GM21381 (cell line): ENCODE results near the gene PTK7.
"Not testable (repeated sequence)": the region's sequence is repeated elsewhere in the genome, so short reads cannot be mapped to it uniquely, and the experiment has no call there.

Source experiments
- ATAC-seq: cut with Tn5 transposase; IDR thresholded peaks from one replicate; pipeline ENCODE4 v1.9.1; 2021; ENCODE audit warnings: mild to moderate bottlenecking, moderate library complexity; ENCODE audit not compliant: unreplicated experiment

The PTK7 gene

DNA sequence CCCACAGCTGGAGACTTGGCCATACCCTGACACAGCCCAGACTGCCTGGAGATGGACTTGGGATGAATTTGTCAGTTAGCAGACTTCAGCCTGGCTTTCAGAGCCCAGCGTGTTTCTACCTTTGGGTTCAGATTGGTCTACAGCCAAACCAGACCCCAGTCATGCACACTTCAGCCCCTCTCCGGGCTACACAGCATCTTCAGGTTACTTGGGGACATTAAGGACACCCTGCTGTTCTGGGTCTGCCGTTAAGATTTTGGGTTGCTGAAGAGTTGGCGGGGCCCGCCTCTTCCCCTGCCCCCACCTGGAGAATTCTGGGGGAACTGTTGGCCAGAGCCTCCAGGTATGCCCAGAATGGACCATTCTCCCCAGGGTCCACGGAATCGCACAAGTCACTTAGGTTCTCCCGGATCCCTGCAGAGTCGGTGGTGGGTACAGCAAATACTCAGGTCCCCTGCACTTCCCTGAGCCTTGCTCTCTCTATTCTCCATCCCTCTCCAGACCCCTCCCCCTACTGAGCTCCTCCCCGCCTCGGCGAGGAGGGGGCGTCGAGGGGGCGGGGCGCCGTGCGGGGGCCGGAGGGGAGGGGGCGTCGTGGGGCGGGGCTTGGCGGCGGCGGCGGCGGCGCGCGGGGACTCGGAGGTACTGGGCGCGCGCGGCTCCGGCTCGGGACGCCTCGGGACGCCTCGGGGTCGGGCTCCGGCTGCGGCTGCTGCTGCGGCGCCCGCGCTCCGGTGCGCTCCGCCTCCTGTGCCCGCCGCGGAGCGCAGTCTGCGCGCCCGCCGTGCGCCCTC lies at the start of gene PTK7:
Gene PTK7 (plus strand): TSS at position 645 of the 794 bp plus-strand sequence. CDS start 175 bp downstream, outside the sequence.
- no peak for ATAC-seq

DNA sequence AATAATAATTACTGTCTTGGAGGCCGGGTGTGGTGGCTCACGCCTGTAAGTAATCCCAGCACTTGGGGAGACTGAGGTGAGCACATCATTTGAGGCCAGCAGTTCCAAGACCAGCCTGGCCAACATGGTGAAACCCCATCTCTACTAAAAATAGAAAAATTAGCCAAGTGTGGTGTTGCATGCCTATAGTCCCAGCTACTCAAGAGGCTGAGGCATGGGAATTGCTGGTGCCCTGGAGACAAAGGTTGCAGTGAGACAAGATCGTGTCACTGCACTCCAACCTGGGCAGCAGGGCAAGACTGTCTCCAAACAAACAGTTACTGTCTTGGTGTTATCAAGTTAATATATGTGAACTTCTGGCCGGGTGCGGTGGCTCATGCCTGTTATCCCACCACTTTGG lies 49.7 kb upstream of the PTK7 start:
- ATAC-seq = no peak

DNA sequence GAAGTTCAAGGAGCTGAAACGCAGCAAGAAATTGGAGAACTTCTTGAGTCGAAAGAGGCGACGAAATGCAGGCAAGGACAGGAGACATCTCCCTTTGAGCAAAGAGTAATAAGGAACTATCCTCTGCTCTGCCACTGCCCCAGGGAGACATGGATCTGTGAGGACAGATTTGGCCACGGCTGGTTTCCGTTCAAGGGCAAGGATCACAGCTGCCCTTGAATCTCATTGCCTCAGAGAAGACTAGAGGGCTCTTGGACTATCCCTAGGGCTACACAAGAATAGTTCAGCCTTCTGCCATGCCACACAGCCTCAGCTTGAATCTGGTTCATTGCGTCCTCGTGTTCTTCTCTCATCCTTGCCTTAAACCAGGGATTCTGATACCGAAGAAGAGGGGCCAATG lies 47.0 kb upstream of the PTK7 start:
- ATAC-seq = no peak

DNA sequence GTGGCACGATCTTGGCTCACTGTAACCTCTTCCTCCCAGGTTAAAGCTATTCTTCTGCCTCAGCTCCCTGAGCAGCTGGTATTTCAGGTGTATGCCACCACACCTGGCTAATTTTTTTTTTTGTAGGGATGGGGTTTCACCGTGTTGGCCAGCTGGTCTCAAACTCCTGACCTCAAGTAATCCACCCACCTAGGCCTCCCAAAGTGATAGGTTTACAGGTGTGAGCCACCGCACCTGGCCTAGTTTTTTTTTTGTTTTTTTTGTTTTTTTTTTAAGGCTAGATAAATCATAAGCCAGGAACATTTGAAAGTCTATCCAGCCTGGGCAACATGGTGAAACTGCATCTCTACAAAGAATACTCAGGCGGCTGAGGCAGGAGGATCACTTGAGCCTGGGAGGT lies 43.8 kb upstream of the PTK7 start:
- no peak for ATAC-seq

DNA sequence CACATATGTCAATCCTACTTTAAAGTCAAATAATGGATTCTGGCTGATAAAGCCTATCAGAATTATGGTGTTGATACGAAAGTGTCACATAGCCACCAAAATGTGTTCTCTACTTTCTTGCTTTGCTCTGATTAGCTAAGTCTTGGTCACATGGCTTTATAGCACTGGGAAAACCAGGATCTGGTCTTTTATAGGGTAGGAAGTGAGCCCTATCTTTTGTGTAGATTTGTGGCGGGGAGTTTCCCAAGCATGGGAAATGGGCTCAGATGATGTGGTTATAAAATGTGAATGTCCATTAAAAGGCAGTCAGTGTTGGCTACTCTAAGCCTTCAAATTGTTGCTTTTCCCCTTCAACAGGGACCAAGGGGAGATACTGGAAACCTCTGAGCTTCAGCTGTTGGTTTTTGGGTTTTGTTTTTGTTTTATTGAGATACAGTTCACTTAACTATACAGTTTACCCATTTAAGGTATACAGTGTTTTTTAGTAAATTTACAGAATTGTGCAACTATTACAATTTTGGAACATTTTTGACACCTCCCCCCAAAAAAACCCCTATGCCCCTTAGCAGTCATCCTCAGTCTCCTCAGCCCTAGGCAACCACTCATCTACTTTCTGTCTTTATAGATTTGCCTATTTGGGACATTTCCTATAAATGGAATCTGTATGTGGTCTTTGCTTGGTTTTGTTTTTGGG lies 42.5 kb upstream of the PTK7 start:
- no peak for ATAC-seq

DNA sequence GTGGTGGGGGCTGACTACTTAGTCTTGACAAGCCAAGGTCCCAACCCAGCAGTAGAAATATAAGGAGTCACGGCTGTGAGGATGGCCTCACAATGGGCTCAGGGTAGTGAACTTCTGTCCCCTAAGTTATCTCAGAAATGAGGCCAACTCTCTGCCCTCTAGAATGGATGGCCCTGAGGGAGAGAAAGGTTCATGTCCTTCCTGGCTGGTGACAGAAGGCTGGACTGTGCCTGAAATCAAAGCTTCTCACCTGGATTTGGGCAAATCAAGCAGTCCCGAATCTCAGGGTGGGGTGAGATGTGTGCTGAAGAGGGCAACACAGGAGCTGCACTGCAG lies 42.0 kb upstream of the PTK7 start:
- no peak for ATAC-seq

DNA sequence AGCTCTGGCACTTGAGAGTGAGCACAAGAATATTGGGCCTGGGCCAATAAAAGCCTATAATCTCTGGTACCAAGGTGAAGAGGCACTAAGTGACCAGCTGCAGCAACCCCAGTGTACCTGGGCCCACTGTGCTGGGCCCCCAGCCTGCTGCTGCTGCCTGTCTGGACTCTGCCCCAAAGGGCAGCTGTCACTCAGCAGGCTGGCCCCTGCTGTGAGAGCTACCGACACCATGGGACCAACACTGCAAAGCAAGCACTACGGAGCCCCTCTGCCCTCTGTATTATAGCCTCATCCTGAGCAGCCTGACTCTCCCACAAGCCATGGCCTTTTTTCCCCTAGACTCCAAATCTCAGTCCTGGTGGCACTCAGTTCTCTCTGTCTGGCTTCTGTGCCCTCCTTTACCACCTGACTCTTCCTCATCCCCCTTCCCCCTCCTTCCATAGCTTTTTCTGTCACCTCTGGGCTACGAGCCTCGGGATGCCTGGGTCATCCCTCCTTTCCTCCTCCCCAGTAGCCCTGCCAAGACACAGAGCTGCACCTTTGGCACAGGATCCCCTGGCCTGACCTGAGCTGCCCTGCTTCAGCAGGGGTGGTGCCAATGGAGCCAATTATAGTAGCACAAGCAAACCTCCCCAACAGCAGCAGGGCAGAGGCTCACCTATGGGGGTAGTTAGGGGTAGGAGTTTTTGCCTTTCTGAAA lies 40.5 kb upstream of the PTK7 start:
- no peak for ATAC-seq

DNA sequence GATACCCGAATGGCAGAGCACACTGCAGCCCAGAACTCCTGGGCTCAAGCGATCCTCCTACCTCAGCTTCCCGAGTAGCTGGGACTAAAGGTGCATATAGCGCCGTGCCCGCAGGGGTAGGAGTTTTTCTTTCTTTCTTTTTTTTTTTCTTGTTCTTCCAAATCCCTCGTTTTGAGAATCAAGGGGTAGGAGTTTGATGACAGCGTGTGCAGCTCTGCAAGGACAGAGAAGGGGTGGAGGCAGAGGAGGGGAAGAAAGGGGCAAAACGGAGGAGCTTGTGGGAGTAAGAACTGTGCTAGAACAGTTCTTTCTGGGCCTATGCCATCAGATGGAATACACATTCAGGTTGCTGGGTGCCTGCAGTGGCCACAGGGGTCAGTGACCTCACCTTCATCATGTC lies 39.4 kb upstream of the PTK7 start:
- ATAC-seq = no peak

DNA sequence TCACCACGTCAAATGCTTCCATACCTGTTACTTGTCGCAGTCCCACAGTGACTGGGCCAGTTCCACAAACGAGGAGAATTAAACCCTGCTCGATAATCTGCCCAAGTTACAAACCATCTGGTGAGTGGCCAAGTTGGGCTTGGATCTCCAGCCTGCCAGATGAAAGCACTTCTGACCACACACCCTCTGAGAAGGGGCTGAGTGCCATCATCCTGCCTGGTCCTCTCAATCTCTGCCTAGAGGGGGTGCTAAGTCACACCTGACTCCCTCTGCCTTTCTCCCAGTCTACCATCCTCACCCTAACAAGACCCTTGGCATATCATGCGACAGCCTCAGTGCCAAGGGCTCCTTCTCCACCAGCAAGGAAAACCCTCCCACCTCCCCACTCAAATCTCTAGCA lies 38.9 kb upstream of the PTK7 start:
- ATAC-seq = no peak

DNA sequence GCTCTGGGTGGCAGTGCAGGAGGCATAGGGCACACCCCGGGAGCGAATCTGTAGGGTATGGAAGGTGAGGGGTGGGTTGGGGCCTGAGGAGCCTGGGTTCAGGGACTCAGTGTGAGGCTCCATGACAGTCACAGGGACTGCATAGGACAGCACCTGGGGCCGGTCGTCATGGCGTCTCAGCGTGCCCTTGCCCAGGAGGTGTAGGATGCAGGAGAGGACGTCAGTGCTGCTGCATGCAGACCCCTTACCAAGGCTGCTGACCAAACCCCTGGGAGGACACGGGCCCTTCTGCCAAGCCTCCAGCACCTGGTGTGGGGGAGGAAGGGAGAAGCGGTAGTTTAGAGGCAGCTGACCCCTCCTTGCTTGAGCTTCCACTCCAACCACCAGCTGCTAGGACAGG lies 38.4 kb upstream of the PTK7 start:
- ATAC-seq = no peak

DNA sequence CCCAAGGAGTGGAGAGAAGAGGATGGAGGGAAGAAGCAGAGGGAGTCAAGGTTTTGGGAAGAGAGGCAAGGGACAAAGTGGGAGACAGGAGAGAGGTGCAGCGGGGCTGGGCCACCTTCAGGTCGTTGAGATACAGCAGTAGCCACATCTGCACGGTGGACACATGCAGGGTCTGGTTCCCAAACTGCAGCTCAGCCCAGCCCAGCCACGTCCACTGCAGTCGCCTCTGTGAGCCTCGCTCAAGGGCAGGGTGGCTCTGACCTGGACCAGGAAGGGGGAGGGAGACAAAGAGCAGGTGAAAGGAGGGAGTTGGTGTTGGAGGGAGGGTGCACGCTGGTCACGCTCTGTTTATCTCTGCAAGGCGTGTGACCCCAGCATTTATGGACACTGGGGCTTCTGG lies 37.4 kb upstream of the PTK7 start:
- no peak for ATAC-seq

DNA sequence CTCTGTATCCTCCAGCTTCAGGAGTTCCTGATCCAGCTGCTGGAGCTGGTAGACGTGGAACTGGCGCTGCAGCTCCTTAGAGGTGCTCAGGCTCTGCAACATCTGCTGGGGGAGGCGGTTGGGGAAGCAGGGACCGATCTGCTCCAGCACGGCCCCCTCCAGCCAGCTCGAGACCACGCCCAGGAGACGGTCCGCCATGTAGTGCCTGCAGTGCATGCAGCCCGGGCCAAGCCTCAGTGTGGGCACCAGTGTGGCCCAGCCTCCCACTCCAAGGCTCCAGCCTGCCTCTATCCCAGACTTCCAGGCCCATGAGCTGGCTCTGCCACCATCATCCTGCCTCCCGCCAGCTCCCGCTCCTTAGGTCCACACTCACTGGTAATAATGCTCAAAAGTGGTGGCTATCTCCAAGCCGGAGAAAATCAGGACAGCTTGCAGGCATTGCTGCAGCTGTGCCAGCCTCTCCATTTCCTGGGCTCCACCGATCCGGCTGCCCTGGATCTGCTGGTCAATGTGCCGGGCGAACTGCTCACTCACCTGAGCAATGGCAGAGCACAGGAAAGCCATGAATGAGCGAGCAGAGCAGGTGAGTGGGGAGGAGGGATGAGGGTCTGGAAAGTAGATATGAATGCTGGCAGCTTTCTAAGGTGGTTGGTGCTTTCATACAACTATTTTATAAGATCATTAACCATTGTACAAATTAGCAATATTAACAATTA lies 35.4 kb upstream of the PTK7 start:
- no peak for ATAC-seq

DNA sequence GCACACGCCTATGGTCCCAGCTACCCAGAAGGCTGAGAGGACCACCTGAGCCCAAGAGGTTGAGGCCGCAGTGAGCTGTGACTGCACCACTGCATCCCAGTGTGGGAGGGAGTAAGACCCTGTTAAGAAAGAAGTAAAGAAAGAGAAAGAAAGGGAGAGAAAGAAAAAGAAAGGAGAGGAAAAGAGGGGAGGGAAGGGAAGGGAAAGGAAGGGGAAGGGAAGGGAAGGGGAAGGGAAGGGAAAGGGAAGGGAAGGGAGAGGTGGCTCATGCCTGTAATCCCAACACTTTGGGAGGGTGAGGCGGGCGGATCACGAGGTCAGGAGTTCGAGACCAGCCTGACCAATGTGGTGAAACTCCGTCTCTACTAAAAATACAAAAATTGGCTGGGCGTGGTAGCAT lies 34.6 kb upstream of the PTK7 start:
- ATAC-seq = not testable (repeated sequence)

DNA sequence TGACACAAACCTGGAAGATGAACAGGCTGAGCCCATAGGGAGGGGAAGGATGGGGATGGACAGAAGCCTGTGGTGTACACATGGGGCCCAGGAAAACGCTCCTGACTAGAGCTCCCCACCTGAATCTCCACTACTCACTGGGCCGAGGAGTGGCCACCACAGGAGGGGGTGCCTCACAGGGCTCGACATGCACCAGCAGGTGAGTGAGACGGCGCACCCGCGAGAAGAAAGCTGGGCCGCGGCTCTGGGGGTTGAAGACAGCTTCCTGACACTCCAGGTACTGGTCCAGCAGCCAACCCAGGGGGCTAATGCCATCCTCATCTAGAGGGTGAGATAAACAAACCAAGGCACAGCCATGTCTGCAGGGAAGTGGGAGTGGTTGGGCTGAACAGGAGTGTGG lies 32.8 kb upstream of the PTK7 start:
- no peak for ATAC-seq

DNA sequence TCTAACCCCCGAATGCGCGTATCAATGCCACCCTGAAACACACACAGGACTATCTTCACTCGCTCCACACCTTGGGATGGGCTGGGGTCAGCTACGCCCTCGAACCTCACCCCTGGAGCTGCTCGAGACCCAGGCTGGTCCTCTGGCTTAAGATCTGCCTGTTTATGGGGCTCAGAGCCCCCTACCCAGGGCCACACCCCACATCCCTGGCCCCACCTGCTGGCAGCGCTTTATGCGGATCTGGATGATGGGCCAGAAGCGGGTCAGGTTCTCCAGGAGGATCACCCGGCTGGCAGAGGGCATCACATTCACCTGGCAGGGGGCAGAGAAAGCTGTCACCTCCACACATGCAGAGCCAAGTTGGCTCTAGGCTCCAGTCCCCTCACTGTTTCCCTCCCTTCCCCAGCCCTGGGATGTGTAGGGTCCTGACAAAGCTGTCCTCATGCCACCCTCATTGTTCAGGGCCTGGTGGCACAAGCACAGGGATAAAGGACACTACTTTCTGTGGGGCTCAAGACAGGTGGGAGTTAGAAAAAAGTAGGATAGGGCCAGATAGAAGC lies 30.7 kb upstream of the PTK7 start:
- no peak for ATAC-seq

DNA sequence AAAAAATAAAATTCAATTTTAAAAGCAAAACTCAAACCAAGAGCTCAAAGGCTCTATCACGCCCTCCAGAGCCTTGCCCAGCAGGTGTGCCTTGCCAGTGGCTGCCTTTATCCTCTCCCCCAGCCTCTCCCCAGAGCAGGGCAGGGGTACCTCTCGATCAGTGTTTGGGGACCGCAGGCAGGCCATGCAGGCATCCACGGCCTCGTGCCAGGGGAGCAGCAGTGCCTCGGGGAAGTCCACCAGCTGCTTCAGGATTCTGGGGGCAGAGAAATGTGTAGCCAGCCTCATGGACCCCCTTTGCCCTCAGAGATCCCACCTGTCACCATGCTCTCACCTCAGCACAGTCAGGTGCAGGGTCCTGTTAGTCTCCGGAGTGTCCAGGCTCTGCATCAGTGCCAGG lies 28.1 kb upstream of the PTK7 start:
- ATAC-seq = no peak

DNA sequence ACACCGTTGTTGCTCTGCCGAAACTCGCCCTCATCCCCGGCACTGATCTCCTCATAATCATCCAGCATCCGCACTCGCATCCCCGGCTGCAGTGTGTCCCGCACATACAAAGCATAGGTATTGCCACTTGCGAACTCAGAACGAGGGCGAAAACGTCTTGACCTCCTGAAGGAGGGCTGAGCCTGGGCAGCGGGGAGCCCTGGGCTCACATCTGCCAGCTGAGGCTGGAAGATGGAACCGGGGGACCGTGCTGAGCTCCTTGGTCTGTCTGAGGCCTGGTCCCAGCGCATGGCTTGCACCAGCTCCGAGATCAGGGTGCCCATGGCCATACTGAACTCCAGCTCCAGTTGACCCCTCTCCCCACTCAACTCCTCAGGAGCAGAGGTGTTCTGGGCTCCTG lies 25.1 kb upstream of the PTK7 start:
- ATAC-seq = no peak

DNA sequence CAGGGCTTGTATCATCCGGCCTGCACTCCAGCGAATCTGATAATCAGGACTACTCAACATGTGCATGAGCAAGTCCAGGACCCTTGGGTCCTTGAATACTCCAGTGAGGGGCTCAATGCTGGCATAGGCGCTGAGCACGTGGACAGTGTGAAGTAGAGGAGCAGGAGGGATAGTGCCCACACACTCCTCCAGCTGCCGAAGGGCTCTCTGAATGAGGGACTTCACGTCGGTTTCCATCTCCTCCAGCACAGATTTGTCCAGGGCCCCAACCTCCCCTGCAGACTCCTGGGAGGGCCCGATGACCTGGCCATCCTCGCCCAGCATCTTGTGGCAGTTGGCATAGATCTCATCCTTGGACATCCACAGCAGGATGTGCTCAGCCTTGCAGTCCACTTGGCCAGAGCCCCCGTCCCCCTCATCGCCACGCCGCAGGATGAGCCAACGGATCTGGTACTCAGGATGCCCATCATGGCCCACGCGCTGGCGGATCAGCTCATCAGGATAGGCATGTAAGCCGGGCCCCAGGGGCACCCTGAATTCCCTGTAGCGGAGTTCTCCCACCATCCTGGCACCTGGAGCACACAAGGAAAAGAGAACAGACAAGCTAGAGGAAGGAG lies 23.8 kb upstream of the PTK7 start:
- no peak for ATAC-seq

DNA sequence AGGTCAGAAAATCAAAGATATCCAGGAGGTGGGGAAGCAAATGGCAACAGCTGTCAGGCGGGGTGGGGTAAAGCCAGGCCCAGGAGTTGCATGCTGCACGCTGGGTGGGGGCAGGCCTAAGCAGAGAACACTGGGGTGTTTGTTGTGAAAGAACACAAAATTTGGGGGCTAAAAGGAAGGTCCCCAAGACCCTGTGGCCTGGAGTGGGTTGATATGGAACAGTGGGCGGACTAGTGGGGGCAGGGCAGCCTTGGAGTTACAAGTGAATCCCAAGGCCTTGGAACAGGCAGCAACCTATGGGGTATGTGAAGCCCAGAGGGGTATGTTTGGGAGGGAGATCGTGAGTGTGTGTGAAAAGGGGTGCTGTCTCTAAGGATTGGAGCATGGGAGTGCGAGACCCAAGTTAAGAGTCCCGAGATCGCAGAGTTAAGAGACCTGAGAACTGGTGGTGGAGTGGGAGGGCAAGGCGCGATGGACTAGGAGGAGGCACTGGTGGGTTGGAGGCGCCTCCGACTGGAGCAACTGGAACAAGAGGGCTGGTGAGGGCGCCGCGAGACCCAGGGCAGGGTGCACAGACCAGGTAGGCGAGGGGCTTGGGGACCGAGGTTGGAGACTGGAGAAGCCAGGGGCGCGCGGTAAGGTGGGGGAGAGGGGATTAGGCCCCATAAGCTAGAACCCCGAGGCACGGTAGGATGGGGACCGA lies 23.1 kb upstream of the PTK7 start:
- peak; percentile 5 for ATAC-seq

DNA sequence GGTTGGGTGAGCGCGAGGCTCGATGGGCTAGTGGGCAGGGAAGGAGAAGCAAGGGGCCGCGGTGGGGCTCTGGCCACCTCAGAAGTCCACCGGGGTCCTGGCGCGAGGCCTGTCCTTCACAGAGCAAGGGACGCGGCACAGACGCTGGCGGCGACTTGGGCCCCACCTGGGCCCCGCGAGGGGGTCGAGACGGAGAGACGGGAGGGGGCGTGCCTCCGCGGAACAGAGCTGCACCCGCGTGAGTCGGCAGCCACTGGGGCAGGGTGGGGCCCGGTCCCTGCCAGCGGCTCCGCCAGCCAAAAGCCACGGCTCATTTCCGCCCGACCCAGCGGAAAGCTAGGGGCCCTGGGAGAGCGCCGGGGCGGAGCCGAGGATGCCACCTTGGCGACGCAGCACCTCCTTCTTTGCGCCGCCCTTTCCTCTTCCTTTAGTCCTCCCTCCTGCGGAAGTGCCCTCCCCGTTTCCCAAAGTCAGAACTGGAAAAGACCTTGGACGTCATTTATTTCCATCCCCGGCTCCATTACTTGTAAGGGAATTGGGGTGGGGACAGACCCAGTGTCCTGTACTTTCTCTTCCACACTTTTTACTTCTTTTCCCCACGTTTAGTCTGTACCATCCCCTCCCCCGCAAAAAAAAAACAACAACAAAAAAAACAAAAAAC lies 22.4 kb upstream of the PTK7 start, which contains the start of gene CUL7:
Gene CUL7 (minus strand): TSS at position 307 of the 661 bp plus-strand sequence. CDS start 1,063 bp downstream, outside the sequence.
- ATAC-seq = peak; percentile 85
